ENCODE data around the gene ANKRD39. TPM values are rescaled to one million over a fixed set of nuclear protein-coding genes. Genes with fewer than 3 reads are reported as not detected.
"Not testable (repeated sequence)": the region's sequence is repeated elsewhere in the genome, so short reads cannot be mapped to it uniquely, and the experiment has no call there.

Gene ANKRD39
- total RNA-seq, 2 donors from 2014 or later, result 9.5 to 11.7 TPM

DNA sequence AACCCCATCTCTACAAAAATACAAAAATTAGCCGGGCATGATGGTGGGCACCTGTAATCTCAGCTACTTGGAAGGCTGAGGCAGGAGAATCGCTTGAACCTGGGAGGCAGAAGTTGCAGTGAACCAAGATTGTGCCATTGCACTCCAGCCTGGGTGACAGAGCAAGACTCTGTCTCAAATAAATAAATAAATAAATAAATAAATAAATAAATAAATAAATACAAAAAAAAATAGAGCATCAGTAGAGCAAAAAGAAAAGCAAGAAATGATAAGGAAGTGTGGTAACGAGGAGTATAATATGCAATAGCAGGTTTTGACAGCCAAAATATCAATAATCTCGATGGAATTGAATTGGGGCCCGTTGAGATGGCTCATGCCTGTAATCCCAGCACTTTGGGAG, 31.7 kb upstream of the ANKRD39 start:
- intact Hi-C loops (cut with DNase I, micrococcal nuclease); ATAC-seq; DNase-seq: not testable (repeated sequence)

DNA sequence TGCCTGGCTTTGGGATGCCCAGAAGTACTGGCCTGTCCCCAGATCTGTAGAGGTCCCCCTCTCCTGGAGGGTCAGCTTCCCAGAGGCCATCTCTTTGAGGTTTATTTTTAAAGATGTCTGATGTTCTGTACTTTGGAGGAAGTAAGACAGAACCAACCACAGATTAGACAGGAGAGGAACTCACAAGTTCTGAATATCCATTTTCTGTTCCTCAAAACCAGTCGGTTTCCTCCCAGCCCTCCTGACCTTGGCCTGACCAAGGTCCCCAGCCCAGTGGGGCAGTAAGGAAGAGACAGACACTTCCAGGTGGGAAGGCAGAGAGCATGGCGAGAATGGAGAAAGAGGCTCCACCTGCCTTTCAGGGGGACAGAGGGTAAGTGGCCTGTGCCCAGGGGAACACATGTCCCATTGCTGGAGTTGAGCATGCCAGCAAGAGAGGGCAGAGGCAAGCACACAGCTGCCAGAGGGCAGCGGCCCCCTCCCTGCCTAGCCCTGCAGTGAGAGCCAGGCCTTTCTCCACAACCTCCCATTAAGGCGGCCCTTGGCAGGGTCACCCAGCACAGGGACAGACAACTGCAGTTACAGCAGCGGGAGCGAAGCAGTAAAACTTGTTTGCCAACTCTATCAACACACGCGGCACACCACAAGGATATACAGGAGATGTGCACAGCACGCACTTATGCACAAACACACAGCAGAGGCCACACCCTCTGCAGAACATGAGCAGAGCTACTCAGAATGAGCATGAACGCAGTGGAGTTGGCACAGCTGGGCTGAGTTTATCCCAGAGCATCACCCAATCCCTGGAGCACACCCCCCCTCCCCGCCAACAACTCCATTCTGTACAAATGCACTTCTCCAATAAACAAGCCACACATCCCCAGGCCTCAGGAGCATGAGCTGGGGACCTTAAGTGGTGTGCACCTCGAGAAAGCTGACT, 30.5 kb upstream of the ANKRD39 start:
- DNase-seq, result peak; percentile 70 to 85
- intact Hi-C loops (cut with DNase I, micrococcal nuclease), result no loop called here

GRCh38 chr2:96887493-96888012, 29.7 kb upstream of the ANKRD39 start:
- ATAC-seq (no peak), DNase-seq (peak in 1 of 2 donors; percentile 51)
- intact Hi-C loops (cut with DNase I, micrococcal nuclease), result no loop called here

More for the DNA sequence above, 30.5 kb upstream of the ANKRD39 start:
- peak; percentile 96 for ATAC-seq

DNA sequence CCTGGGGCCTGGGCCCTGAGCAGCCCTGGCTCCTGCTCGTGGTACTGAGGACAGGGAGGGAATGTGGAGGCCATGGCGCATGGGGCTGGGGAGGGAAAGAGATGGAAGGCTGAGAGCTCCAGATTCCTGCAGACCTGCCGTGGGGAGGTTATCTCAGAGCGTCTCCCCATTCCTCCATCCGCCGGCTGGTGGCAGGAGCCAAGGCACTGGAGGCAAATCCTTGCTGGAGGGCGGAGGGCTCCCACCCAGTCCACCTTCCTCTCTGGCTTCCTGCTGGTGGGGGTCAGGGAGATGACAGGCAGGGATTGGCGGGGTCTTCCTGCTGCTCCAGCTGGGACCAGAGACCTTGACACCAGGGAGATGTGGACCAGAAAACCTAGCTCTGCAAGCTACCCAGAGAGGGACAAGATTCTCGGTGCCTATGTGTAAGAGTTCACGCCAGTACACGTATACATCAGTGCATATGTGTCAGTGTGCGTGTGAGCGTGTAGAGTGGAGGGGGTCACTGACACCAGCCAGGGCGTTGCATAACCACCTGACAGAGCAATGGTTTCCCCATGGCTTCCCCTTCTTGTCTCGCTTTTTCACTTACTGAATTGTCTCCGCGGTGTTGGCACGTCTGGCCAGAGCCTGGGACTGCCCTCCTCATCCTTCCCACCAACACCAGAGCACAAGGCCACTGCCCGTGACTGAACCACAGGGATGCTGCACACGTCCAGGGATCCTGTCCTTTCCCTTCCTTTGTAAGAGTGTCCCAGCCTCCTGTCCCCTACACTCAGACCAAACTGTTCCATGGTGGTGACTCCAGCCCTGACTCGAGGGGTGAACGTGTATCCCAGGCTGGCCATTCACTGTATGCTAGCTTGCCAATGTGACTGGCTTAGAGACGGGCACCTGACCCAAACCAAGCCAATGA, 27.9 kb upstream of the ANKRD39 start:
- intact Hi-C loops (cut with DNase I, micrococcal nuclease), result no loop called here
- ATAC-seq (no peak), DNase-seq (no peak)

DNA sequence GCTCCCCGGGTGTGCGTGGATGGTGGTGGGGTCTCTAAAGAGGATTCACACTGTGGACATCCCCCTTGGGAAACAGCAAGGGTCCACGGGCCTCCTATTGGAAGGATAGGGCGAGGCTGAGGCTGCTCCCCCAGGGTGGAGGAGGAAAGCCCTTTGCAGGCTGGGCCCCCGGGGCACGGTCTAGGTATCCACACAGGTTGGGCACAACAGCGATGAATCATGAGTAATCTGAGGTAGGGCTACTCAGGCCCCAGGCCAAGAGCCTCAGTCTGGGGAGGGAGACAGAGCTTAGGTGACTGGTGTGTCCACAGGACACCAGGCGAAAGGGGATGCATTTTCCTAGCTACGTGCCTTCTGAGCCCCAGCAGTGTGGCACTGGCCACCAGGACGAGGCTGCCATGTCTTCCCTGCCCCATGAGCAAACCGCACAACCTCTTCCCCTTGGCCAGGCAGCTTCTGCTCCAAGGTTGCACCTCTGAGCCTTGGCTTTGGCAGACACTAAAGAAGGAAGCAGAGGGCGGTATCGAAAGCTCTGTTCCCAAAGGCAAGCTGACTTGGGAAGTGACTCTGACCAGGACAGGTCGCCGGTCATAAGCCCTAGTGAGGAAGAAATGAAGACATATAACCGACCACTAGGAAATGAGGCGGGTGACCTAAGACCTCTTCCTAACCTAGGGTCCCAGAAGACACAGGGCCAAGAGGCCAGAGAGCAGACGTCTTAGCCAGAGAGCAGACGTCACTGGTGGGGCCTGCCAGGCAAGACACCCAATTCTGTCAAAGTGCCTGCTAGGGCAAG, 26.7 kb upstream of the ANKRD39 start:
- intact Hi-C loops (cut with DNase I, micrococcal nuclease), result no loop called here
- DNase-seq (no peak), ATAC-seq (no peak)

GRCh38 chr2:96883306-96883705, 25.5 kb upstream of the ANKRD39 start:
- no peak for ATAC-seq
- no peak for DNase-seq
- intact Hi-C loops (cut with DNase I, micrococcal nuclease), result no loop called here

DNA sequence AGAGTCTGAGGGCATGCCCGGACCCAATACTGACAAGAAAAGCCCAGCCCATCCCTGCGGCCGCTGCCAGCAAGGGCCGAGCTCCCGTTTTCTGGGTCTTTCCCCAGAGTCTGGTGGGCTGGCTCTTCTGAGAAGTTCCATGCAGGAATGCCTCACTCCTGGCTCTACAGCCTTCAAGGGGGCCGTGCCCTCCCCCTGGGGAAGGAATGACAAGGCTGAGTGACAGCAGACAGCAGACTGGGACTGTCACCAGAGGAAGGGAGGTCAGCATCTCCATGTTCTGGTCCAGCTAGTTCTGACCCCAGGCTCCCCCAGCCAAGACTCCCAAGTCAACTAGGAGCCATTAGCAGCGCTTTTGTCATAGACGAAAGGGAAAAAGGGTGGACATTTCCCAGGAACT, 25.1 kb upstream of the ANKRD39 start:
- intact Hi-C loops (cut with DNase I, micrococcal nuclease), result no loop called here
- no peak for ATAC-seq

GRCh38 chr2:96882230-96882629, 24.4 kb upstream of the ANKRD39 start:
- no peak for DNase-seq
- intact Hi-C loops (cut with DNase I, micrococcal nuclease), result no loop called here

More for the DNA sequence above, 25.1 kb upstream of the ANKRD39 start:
- no peak for DNase-seq

DNA sequence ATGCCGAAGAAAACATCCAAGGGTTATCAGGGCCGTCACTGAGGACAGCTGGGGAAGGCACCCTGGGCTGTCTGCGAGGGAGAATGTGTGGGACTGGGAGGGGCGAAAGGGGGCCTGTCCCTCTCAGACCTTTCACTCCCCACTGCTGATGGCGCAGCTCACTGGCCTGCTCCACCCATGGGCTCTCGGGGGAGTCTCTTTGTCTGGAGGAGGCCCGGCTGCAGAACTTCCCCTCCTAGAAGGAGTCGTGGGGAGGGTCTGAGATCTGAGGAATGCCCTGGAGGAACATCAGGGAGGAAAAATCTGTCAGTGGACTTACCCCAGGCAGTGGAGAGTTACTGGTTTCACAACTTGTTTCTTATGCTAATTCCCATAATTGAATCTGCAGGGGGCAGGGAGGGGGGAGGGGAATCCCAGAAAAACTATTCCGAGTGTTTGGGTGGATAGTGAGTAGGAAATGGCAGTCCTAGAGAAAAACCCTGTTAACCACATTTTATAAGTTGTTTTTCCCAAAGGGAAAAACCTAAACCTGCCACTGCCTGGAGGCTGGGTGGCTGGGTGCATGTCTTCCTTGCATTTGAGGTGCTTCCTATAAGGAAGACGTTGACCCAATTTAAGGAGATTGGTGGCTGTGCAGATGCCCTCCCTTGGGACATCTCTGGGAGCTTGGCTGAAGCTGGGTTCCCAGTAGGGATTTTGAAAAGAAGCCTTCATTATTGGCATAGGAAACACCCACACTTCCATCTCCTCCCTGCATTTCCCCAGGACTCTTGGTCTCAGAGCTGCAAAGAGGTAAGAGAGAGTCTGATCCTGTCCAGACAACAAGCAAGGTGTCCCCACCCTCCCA, 23.8 kb upstream of the ANKRD39 start:
- ATAC-seq, result no peak
- intact Hi-C loops (cut with DNase I, micrococcal nuclease), result no loop called here
- DNase-seq, result no peak

More at GRCh38 chr2:96882230-96882629, 24.4 kb upstream of the ANKRD39 start:
- no peak for ATAC-seq

- DNase-seq (no peak), ATAC-seq (no peak)
- intact Hi-C loops (cut with DNase I, micrococcal nuclease), result no loop called here
Measured at GRCh38 chr2:96880891-96881273, 23.1 kb upstream of the ANKRD39 start.

GRCh38 chr2:96879545-96880040, 21.8 kb upstream of the ANKRD39 start:
- intact Hi-C loops (cut with DNase I, micrococcal nuclease), result no loop called here
- ATAC-seq (no peak), DNase-seq (no peak)

- intact Hi-C loops (cut with DNase I, micrococcal nuclease), result no loop called here
- ATAC-seq, result no peak
- DNase-seq, result no peak
Measured at GRCh38 chr2:96878796-96879544, 21.2 kb upstream of the ANKRD39 start.

DNA sequence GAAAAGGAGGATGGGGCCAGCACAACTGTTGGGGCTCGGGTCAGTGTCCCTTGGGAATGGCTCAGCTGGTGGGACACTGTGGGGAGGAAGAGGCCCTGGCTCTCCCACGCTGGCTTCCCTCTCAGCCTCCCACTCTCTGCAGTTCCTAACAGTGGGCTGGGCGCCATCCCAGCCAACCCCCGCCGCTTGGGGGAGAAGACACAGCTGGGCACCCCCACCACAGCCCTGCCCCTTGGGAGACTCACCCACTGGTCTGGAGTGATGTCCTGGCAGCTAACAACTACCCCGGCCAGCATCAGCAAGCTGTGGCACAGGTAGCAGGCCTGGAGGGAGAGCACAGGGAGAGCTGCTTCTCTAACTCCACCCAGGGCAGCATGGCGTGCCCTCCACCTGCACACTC, 20.4 kb upstream of the ANKRD39 start:
- ATAC-seq (no peak), DNase-seq (no peak)
- intact Hi-C loops (cut with DNase I, micrococcal nuclease), result no loop called here

GRCh38 chr2:96877631-96878092, 19.8 kb upstream of the ANKRD39 start:
- DNase-seq (no peak), ATAC-seq (no peak)
- intact Hi-C loops (cut with DNase I, micrococcal nuclease), result no loop called here

DNA sequence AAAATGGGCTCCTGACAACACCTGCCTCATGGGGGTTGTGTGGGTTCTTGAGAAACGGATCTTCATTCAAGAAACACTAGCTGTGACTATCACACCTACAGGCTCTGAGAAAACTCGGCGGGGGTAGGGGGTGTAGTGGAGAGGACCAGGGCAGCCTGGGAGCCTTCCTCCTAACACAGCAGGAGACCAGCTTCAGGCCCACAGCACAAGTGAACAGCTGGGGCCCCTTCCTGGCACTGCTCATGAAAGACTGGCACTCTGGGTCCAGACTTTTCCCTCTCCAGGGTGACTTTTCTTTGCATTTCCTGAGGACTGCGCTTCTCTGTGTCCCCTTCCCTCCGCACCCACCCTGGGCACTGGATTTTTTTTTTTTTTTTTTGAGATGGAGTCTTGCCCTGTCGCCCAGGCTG, 19.2 kb upstream of the ANKRD39 start:
- intact Hi-C loops (cut with DNase I, micrococcal nuclease), result no loop called here
- DNase-seq (no peak), ATAC-seq (no peak)

DNA sequence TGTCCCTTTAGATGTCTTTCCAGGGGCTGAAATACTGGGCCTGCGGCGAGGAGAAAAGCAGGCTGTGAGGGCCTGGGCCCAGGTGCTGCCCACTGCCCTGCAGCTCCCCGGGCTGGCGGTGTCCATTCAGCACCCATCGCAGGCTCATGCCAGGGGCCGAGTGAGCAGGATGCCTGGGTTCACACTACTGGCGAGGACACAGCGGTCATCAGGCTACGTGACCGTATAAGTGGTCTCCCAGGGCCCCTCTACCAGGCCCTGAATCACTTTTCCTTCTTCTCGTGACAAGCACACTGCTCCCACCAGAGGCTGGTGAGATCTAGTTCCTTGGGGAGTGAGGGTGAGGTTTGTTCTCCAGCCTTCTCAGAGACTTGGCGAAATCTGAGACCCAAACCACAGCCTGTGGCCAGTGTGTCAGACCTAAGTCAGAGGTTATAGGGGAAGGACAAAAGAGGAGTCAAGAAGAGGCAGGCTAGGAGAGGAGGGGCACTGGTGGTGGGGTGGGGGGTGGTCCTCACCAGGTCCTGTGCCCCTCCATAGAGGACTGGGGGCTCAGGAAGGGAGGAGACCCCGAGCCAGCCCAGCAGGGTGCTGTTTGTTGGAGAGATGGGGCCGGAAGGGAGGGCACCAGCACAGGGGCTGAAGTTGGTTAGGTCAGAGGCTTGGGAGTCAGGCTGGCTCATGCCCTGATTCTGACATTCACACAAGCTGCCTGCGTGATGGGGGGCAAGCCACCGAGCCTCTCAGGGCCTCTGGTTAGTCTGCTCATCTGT, 18.6 kb upstream of the ANKRD39 start:
- DNase-seq (no peak), ATAC-seq (no peak)
- intact Hi-C loops (cut with DNase I, micrococcal nuclease), result no loop called here

All from left colon (tissue), 2 donors.